ENCODE data around the gene AMBRA1.

GRCh38 chr11:46603704-46604308 is 10.0 kb upstream of the AMBRA1 start:
- TF ChIP-seq CTCF (IDR thresholded peaks at IDR 0.05) (no peak), POLR2A (IDR thresholded peaks at IDR 0.05) (no peak)

Measured in breast epithelium (tissue), 3 donors.